HepG2 (cell line): ENCODE data around the gene IFT80. TPM values are rescaled to one million over a fixed set of nuclear protein-coding genes. Genes with fewer than 3 reads are reported as not detected.

Experiments
- ARNT ChIP-seq: fragments of 450-650 bp; IDR thresholded peaks from 2 replicates; pipeline ENCODE4 v1.6.1; 2017
- ATF5 ChIP-seq: sonication (generic); formaldehyde crosslinking; IDR thresholded peaks from 2 replicates; pipeline ENCODE4 v1.4.0; 2020; ENCODE audit warnings: mild to moderate bottlenecking, low read depth, missing genetic modification reagents
- ATF6 ChIP-seq: sonication (generic); formaldehyde crosslinking; conservative IDR thresholded peaks from 2 replicates; pipeline ENCODE4 v1.4.0; 2020; ENCODE audit warnings: missing genetic modification reagents
- FOSL1 ChIP-seq: sonication (generic); formaldehyde crosslinking; IDR thresholded peaks from 2 replicates; pipeline ENCODE4 v1.9.0; 2021; ENCODE audit warnings: missing genetic modification reagents, borderline replicate concordance
- FOXA1 ChIP-seq, 2 experiments: fragments of 450-650 bp in 1 of 2; sonication (generic) in 1 of 2; formaldehyde crosslinking in 1 of 2; IDR thresholded peaks; 2 replicates each; pipeline versions ENCODE4 v1.4.0 to v1.6.1; 2016 to 2020; ENCODE audit warnings: missing genetic modification reagents in 1 of 2
- FOXA3 ChIP-seq: IDR thresholded peaks from 2 replicates; pipeline ENCODE4 v1.6.1; 2016; ENCODE audit warnings: missing genetic modification reagents, missing compliant biosample characterization
- HOXD1 ChIP-seq: sonication (generic); formaldehyde crosslinking; IDR thresholded peaks from 2 replicates; pipeline ENCODE4 v1.5.0; 2020; ENCODE audit warnings: missing genetic modification reagents
- RBM39 ChIP-seq: fragments of 200-400 bp; formaldehyde crosslinking; IDR thresholded peaks from one replicate; pipeline ENCODE4 v1.6.1; 2018; ENCODE audit warnings: antibody characterized with exemption, mild to moderate bottlenecking, low read depth, low read length; ENCODE audit not compliant: poor library complexity, severe bottlenecking
- SMC3 ChIP-seq: IDR thresholded peaks from 2 replicates; pipeline ENCODE4 v1.6.1; 2011; ENCODE audit warnings: low read length, improper control_type of control experiment
- TOPORS ChIP-seq: sonication (generic); formaldehyde crosslinking; IDR thresholded peaks from 2 replicates; pipeline ENCODE4 v1.8.0; 2023; ENCODE audit warnings: mild to moderate bottlenecking, missing genetic modification reagents
- ZNF136 ChIP-seq: sonication (generic); formaldehyde crosslinking; IDR thresholded peaks from 2 replicates; pipeline ENCODE4 v1.8.1; 2022; ENCODE audit warnings: low read depth, mild to moderate bottlenecking, moderate library complexity, missing genetic modification reagents
- ZNF282 ChIP-seq: fragments of 450-650 bp; IDR thresholded peaks from 2 replicates; pipeline ENCODE4 v1.6.1; 2018; ENCODE audit not compliant: partially characterized antibody
- ZNF317 ChIP-seq: sonication (generic); formaldehyde crosslinking; IDR thresholded peaks from 2 replicates; pipeline ENCODE4 v1.5.0; 2020; ENCODE audit warnings: mild to moderate bottlenecking, missing genetic modification reagents
- ZNF468 ChIP-seq: sonication (generic); formaldehyde crosslinking; IDR thresholded peaks from 2 replicates; pipeline ENCODE4 v1.8.0; 2022; ENCODE audit warnings: mild to moderate bottlenecking, moderate library complexity, missing genetic modification reagents
- polyA plus RNA-seq, 8 experiments: library from polyadenylated mRNA; depleted of rRNA in 3 of 8; stranded (reverse) in 7 of 8; unstranded in 1 of 8; fragments of >200 nt; fragmentation: Illumina TruSeq in 4 of 8; extraction: Trizol in 4 of 8; gene quantifications; 2 replicates each; pipeline versions ENCODE4 v1.2.1 to v1.2.3, GENCODE V29; 2011 to 2016; ENCODE audit warnings: low read depth in 4 of 8, missing spikeins in 1 of 8, mixed read lengths in 1 of 8; ENCODE audit not compliant: insufficient read depth in 1 of 8
- total RNA-seq, 5 experiments: library from RNA; depleted of rRNA; stranded (reverse); fragments of >200 nt; fragmentation: Illumina TruSeq; extraction: Trizol; gene quantifications; 2 replicates each; pipeline ENCODE4 v1.2.3, GENCODE V29; 2016; ENCODE audit warnings: low read depth in 1 of 5

Gene IFT80
- total and polyA plus RNA-seq, 2 of the 13 experiments (the other 11 are each of a cell fraction or from before 2014, with no cell fraction given), result 11.4 to 15.7 TPM

GRCh38 chr3:160413613-160414248 is 14.7 kb upstream of the IFT80 start (continued):
- TF ChIP-seq ATF6 (CRISPR knock-in tag), result no peak
- no peak for TF ChIP-seq HOXD1 (CRISPR knock-in tag)
- no peak for TF ChIP-seq ZNF136
- no peak for TF ChIP-seq ATF5 (CRISPR knock-in tag)
- peak; percentile 24; the same call in 1 of the 2 replicates for TF ChIP-seq FOXA3
- no peak for TF ChIP-seq ZNF468 (CRISPR knock-in tag)
- TF ChIP-seq TOPORS (CRISPR knock-in tag), result no peak
- TF ChIP-seq FOXA1 (IDR thresholded peaks at IDR 0.05), result no peak
- peak; percentile 44; the same call in 1 of the 2 replicates for TF ChIP-seq FOXA1 (CRISPR knock-in tag; IDR thresholded peaks at IDR 0.05)
- TF ChIP-seq SMC3, result peak; percentile 60; the same call in 1 of the 2 replicates
- TF ChIP-seq ARNT, result no peak
- TF ChIP-seq FOSL1, result no peak
- no peak for TF ChIP-seq ZNF317
- TF ChIP-seq ZNF282, result no peak
- no peak for TF ChIP-seq RBM39
